Hematopoietic multipotent progenitor cell treated with erythropoietin and hydrocortisone succinate and interleukin-3 and kit ligand, for 8 days (in vitro differentiated cells): ENCODE measurements around the gene TASOR2.

Experiments used
- DNase-seq: peaks from one replicate; pipeline ENCODE4 v3.0.0-alpha.2; 2015

Gene TASOR2

GRCh38 chr10:5656737-5657579 is 27.7 kb upstream of the TASOR2 start:
- DNase-seq: peak; percentile 16

GRCh38 chr10:5658871-5659618 is 25.6 kb upstream of the TASOR2 start:
- no peak for DNase-seq

DNA sequence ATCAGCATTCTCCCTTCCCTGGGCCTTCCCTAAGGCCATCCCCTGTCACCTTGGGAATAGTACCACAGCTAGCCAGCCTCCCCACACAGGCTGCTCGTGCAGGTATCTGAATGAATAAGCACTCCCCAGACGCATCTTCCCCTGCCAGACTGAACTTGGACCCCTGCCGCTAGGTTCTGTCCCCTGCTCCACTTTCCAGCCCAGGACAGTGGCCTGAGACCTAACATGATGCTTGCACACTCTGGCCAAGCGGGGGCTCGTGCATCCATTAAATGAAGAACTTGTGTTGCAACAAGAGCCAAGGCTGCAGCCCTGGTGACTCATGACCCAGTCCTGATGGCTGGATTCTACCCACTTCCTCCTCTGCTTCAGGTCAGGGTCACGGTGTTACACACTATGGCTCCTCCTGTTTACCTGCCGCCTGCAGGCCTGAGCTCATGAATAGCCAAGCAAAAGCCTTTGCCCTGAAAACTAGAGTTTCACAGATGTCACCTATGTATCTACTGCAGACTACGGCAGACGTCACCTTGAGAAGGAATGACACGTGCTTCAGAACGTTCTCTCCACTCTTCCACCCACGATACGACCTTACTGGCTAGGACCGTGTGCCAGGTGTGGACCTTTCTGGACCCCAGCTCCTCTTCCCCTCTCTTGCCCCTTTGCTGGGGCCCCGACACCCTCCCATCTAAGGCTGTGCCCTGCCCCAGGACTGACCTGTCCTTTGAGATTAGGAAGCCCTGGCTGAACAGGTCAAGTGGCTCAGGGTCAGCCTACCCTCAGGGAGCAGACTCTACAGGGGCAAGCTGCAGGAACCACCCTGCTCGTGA is 24.7 kb upstream of the TASOR2 start:
- no peak for DNase-seq

DNA sequence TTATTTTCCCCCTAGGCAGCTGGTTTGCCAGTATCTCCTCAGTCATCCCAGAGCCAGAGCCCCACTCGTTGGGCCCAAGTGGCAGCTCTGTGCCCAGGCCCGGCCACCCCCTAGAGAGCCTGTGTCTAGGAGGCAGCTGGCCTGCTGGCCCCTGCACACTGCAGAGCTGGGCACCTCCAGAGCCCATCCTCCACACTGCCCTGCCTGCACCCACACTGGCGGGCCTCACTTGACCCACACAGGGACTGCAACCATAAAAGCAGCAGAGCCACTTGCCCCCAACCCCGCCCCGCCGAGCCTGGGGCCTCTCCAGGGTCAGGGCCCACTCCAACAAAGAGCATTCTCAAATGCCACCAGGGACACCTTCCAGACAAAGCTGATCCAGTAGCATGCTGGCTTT is 23.6 kb upstream of the TASOR2 start:
- DNase-seq: no peak

DNA sequence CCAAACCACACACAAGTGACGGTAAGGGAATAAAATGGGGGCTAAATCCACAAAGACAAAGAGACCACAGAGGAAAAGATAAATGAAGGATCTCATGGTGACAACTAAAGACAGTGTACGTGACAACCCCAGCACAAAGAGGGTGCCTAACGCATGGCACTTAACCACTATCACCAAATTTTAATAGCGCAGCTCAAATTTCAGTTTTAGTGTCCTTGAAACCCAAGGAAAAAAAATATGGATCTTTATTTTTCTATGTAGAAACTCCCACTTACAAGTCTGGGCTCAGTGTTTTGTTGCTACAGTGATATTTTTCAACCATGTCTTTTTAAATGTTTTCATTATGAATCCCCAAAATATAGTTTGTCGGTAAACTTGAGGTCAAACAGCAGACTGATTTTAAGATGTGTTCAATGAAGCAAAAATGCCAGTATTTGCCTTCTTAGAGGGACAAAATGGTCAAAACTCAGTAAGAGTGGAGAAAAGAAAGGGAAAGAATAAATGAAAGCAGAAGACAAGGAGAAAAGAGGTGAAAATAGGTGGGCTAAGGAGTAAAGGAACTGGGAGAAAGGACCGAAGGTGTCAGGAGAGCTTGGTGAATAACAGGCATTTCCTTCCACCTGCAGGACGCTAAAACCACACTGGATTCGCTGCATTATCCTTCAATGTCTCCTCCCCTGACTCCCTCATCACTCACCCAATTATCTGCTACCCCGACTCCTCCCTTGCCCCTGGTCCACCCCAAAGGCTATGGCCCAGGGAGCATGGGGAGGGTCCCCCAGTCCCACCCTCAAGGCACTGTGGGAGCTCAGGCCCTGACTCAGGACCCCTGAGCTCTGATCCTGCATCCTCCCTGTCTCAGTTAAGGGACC is 21.7 kb upstream of the TASOR2 start:
- DNase-seq: no peak

- no peak for DNase-seq
Measured at GRCh38 chr10:5663692-5664427, 20.8 kb upstream of the TASOR2 start.

GRCh38 chr10:5665373-5666007 is 19.1 kb upstream of the TASOR2 start:
- DNase-seq: no peak

DNA sequence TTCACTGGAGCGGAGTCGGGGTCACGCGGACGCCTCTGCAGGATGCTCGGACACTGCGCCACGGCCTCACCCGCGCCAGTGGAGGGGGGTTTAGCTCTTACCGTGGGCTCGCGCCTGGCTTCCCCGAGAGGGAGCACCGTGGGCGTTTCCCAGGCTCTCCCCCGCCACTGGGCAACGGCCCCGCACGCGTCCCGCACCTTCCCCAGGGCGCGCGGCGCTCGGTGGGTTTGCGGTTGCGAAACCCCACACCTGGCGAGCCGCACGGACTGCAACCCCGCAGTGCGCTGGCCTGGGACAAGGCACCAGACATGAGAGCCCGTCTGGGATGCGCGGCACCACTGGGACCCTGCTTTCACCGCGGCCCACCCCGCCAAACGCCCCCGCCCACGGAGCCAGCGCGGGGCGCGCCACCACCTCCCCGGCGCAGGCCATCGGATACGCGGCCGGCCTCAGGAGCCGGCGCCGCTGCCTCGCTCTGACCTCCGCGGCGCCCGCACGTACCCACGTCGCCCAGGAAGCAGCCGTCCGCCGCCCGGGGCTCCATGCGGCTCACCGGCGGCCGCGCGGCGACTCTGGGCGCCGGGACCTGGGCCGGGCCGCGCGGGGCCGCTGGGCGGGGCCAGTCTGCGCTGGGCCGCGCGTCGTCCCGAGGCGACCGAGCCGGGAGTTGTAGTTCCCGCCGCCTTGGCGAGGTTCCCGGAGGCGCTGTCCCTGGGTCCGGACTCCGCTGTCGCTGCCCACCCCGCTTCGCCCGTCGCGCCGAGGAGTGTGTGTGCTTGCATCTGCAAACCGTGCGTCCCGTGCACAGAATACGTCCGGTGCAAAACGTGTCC is 18.4 kb upstream of the TASOR2 start, which contains the start of gene ASB13:
ASB13 (minus strand) TSS at position 588 of the 833 bp plus-strand sequence; CDS start at position 544, 44 bp downstream.
- DNase-seq: peak; percentile 71

DNA sequence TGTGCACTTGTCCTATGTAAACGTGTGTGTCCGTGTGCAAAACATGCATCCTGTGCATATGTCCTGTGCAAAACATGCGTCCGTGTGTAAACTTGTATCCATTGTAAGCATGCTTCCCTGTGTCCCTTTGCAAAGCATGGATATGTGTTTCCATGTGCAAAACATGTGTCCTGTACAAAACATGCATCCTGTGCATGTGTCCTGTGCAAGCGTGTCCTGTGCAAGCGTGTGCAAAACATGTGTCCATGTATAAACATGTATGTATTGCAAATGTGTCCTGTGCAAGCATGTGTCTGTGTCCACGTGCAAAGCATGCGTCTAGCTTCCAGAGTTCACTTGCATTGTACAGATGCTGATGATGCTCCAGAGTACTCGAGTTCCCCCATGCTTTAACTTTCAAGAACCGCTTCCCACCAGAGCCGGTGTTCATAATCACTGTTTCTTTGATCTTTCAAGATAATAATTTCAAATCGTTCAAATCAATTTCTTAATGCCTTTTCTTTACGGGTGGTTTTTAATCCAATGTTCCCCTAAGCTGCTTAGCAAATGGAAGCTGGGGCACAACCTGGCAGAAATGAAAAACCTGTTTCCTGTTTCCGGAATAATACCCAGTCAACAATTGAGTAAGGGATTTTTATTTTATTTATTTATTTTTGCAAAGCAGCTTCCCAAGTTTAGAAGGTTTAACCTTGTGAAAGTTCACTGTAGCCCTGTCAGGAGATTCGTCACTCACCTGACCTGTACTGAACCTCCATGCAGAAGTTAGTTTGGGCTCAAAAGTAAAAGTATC is 17.6 kb upstream of the TASOR2 start:
- no peak for DNase-seq

DNA sequence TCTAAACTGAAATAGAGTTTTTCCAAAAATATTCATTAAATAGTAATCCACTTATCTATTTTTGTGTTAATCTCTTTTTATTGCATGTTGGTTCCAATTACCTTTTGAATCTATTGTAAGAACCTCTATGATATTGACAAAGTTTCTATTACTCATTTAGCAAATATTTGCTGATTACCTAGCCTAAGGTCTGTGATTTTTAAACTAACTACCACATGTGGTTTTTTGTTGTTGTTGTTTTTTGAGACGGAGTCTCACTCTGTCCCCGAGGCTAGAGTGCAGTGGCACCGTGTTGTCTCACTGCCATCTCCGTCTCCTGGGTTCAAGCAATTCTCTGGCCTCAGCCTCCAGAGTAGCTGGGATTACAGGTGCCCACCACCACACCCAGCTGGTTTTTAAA is 16.2 kb upstream of the TASOR2 start:
- DNase-seq: no peak

DNA sequence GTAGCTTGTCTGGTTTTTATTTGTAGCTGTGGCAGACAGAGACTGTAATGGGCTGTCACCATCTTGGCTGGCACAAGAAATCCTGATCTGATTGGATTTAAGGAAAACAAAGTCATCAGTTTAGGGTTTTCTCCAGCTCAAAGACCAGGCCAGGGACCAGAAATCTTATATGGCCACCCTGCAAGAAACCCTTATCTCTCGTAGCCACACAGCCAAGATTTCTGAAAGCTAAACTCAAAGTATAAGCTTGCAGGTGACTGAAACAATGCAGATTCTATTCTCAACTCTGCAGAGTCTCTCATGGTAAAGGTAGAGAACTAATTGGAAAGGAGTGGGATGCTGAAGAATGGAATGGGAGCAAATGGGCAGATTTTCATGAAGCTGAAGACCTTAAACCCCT is 15.0 kb upstream of the TASOR2 start:
- peak; percentile 64 for DNase-seq

DNA sequence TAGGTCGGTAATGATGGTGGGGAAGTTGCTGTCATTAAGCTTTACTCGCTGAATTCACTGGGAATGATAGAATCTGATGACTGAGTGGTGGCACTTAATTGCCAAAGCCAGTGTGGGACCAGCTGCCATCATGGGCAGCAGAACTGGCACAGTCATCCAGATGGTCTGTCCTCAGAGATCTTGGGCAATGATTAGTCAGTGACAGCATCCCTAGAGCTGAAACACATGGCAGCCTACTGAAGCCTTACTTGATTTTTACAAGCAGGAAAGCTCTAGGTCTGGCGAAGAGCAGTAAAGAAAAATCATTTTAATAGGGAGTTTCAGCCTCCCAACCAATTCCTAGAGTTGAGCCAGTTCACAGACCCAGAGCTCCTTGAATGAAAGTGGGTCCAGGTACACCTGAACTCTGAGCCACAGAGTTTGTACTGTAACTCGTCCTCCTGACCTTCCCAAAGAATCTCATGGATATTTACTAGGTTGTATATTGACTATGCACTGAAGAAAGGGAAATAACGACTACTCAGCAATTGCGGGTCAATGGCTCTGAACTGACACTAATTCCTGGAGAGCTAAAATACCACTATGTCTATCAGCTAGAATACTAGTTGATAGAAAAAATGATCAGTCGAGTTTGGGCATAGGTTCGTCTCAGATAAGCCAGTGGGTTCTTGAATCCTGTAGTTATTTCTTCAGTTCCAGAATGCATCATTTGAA is 13.8 kb upstream of the TASOR2 start:
- no peak for DNase-seq

DNA sequence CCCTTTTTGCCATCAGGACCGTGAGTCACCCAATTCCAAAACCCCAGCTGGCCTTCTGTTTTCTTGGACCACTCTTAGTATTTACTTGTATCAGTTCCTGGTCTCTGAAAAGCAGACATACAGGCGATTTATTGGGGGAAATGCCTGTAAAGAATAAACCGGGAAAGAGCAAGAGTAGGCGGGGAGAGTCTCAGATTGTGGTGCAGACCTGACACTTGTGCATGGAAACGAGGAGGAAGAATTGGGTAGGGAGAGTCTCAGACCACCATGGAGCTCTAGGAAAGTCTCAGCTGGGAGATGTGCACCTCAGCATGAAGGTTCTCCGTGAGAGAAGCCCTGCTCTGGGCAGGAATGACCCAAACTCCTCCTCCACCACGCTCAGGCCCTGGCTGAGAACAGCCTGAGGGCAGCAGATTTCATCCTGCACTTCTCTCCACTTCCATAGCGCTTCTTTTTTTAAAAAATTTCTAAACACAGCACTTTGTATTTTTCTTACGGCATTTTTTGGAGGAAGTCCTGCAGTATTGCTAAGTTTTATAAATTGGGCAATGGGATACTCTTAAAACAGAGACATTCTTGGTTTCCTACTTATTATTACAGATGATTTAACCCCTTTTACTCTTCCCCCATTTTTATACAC is 6.1 kb upstream of the TASOR2 start:
- no peak for DNase-seq

DNA sequence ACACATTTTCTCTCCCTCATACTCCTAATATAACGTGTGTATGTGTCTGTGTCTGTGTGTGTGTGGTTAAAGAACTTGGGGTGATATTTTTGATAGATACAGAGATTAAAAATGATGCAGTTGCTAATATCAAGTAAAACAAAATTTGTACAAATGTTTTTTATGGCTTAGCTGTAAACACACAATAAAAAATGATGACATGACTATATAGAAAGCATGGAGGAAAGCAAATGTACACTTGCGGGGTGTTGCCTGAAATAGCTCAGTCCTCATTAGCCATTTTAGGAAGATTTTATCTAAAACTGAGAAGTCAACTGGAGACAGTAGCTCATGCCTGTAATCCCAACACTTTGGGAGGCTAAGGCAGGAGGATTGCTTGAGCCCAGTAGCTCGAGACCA is 5.6 kb upstream of the TASOR2 start:
- DNase-seq: no peak

GRCh38 chr10:5679606-5680005 is 5.0 kb upstream of the TASOR2 start:
- no peak for DNase-seq

DNA sequence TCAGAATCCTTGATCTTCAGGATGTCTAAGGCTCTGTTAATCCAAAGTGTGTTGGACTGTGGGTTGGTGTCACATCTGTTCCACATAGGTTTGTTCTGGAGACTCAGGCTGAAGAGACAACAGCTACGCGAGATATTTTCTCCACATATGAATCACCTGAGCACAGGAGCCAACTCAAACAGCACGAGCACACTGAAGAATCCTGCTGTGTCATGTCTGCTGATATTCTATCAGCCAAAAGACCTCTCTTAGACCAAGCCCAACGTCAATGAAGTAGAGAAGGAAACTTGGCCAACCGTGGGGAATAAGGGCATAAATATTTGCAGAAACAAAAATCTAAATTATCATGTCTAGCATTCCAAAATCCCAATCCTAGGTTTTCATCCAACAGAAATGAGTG is 2.7 kb upstream of the TASOR2 start:
- DNase-seq: no peak

DNA sequence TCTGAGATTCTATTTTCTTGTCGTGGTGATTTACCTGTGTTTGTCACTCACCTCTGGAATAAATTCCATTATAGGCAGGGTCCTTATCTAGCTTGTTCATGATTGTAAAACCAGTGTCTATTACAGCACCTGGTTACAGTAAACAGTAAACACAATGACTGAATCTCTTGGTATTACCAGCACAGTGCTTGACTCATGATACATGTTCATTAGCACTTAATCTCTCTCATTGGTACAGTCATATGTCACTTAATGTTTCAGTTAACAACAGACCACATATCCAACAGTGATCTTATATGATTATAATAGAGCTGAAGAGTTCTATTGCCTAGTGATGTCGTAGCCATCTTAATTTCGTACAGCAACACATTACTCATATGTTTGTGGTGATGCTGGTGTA is 1.6 kb upstream of the TASOR2 start:
- no peak for DNase-seq
